ENCODE data around the gene MPV17L2.
"Not testable (repeated sequence)": the region's sequence is repeated elsewhere in the genome, so short reads cannot be mapped to it uniquely, and the experiment has no call there.

Gene MPV17L2

DNA sequence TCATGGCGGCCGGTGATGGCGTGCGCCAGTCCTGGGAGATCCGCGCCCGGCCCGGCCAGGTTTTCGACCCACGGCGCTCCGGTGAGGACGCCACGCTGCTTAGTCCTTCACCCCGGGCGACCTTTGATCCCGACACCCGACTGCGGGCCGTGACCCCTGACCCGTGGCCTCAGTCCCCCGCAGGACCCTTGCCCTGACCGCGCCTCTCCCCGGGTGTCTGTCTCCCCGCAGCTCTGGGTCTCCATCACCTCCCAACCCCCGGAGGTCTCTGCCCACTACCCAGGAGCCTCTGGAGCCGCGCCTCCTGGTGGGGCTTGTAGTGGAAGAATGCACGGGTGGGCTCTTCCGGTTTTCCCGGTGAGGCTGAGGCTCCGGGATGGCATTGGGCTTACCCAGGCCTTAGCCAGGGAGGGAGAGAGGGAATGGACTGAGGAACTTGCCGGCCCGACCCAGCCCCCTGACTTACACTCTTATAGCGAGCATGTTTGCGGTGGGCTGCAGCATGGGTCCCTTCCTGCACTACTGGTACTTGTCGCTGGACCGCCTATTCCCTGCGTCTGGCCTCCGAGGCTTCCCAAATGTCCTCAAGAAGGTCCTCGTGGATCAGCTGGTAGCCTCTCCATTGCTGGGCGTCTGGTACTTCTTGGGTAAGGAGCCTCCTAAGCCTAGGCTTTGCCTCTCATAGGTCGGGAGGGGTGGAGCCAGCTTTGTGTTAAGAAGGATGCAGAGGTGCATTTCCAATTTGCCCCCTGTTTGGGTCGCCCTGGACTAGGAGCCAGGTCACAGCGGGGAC lies 566 bp downstream of the MPV17L2 start:
- no peak for DNase-seq

DNA sequence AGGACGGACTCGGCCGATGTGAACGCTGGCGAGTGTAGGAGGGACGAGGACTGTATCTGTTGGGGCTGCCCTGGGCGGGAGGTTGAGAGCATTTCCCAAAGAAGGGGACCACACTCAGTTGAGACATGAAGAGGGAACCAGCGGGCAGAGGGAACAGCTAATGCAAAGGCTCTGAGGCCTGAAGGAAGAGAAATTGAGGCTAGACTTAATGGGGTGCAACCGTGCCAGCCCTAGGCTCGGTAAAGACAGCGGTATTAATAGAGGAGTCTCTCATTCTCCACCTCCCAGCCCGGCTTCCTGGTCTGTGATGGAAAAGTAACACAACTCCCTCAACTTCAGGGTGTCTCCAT lies 1.1 kb downstream of the MPV17L2 start:
- no peak for DNase-seq

DNA sequence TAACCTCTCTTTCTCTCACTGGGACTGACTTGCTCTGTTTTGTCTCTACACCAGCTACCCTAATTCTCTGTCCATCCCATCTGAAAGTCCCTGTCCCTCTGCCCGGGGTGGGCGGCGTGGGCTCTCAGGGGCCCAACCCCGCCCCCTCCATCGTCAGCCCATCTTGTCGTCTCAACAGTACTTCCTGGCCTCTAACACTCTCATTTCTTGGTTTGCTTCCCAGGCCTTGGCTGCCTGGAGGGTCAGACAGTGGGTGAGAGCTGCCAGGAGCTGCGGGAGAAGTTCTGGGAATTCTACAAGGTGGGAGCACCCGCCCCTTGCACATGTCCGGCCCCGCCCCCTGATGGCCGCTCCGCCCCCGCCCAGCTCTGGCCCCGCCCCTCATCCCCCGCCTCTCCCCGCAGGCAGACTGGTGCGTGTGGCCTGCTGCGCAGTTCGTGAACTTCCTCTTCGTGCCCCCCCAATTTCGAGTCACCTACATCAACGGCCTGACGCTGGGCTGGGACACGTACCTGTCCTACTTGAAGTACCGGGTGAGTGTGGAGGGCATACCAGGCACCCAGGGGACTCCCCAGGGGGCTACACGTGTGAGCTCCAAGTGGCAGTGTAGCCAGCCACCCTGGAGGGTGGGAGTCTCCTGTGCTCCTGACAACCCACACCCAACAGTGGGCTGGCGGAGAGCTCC lies 1.7 kb downstream of the MPV17L2 start:
- peak; percentile 62 for DNase-seq

DNA sequence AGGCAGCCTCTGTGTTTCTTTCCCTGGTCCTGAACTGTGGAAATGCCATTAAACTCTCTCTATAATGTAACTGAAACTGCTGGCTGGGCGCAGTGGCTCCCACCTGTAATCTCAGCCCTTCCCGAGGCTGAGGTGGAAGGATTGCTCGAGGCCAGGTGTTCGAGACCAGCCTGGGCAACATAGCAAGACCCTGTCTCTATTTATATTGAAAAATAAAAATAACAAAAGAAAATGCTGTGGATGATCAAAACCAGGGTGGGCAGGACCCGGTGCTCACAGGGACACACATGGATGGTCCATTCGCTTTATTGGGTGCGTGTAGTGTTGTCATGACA lies 3.5 kb downstream of the MPV17L2 start:
- DNase-seq: no peak

DNA sequence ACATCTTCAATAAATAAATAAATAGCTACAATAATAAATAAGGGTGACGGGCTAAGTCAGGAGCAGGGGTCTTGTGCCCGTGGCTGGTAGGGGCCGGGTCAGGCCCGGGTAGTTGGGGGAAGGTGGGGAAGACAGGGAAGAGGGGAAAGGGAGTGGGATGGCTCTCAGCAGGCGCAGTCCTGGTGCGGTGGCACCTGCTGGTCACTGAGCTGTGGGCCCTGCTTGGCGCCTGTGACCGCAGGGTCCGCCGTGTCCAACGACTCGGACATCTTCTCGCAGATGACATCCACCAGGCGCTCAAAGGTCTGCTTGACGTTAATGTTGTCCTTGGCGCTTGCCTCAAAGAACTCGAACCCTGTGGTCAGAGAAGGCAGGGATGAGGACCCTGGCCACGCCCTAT lies 4.3 kb downstream of the MPV17L2 start:
- no peak for DNase-seq

DNA sequence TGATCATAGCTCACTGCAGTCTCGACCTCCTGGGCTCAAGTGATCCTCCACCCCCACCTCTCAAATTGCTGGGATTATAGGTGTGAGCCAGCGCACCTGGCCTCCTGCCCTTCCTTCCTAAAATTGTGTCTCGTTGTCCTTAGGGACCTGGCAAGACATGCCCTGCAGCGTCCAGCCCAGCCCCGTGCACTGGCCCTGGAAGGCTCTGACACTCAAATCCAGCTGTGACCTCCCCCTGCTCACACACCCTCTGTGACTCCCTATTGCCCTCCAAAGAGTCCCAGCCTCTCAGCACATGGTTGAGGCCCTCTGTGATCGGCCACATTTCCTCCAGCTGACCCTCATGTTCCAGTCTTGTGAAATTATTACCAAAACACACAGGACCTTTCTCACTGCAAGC lies 4.9 kb downstream of the MPV17L2 start:
- DNase-seq: no peak

DNA sequence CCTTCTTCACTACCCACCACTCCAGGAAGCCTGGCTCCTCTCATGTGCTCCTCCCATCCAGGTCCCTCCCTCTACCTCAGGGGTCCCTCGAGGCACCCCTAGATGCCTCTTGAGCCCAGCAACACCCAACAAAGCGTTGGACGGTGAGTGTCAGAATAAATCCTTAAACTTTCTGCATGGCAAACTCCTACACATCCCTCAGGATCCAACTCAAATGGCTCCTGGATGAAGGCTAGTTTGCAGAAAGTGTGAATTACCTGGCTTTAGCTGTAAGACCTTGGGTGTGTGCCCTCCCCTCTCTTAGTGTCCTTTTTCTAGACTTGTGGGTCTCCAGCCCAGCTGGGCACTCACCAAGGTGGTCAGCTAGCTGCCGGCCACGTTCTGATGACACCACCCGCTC lies 5.4 kb downstream of the MPV17L2 start:
- no peak for DNase-seq

DNA sequence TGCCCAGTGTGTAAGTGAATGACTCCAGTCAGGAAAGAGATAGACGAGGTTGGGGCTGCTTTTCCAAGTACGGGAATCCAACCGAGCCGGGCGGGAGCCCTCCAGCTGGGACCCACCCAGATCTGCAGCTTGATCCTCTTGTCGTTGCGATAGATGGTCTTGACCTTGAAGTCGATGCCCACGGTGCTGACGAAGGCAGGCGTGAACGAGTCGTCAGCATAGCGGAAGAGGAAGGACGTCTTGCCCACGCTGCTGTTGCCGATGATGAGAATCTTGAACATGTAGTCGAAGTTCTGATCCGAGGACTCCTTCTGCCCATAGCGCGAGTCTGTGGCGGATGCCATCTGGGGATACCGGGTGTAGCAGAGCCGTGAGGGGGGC lies 9.4 kb downstream of the MPV17L2 start:
- DNase-seq: no peak

DNA sequence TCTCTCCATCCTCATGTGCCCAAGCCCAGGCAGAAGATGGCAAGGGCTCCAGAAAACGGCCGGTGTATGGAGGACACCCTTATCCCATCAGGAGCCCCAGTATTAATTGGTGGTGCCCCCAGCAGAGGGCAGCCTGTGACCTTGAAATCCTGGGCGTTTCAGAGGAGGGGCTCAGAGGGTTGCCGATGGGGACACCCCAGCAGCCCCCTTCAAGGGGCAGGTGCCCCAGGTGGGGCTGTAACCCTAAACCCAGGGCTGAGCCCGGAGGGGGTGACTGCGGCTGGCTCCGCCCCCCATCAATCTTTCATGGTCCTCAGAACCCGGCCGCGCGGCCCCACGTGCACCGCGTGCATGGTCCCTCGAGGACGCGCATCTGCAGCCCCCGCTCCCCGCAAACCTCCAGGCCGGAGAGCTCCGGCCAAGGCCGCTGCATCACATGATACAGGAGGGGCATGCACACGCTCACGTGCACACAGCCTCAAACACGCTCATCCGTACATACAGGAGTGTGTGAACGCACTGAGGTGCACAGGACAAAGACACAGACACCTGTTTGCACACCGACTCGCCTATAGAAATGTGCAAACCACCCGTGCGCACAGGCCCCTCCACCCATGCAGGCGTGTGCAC lies 9.9 kb downstream of the MPV17L2 start:
- peak; percentile 55 for DNase-seq

DNA sequence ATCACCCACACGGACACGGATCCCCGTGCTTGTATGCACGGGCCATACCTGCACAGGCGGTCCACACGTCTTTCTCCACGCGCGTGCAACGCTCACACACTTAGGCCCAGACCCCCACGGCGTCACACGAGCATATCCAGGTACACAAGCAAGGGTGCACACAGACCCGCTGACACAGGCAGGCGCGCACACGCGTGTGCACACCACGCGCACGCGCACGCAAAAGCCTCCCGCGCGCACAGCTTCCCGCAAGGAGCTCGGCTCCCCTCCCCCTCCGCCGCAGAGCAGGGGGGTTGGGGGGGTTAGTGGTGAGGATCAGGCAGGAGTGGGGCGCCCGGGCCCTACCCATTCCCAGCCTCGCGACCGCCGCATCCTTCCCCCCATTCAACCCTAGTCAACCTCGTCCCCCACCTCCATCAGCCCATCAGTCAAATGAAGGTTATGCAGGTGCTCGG lies 10.4 kb downstream of the MPV17L2 start:
- peak; percentile 68 for DNase-seq

DNA sequence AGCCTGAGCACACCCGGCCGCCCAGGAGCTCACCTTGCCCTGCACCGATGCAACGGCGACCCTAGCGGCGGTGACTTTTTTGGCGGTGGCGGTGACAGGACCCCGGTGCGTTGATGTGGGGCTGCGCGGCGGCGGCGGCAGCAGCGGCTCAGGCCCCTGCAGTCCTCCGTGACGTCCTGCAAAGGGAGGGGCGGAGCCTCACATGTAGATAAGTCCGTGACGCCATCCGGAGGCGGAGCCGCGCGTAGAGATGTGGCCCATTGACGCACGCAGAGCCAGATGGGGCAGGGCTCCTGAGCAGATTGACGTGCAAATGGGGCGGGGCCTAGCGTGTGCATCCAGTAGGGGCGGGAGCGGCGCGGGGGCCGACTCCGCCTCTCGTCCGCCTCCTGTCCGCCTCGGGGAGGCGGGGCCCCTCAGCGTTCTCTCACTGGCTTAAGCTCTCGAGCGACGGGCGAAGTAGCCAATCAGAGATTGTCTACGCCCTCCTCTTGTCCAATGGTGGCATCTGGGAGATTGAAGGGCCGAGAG lies 10.9 kb downstream of the MPV17L2 start, which contains the start of gene RAB3A:
TSS of gene RAB3A (minus strand) at position 180 of the 531 bp plus-strand sequence. CDS start 1,302 bp downstream, outside the sequence.
- DNase-seq: peak; percentile 100

DNA sequence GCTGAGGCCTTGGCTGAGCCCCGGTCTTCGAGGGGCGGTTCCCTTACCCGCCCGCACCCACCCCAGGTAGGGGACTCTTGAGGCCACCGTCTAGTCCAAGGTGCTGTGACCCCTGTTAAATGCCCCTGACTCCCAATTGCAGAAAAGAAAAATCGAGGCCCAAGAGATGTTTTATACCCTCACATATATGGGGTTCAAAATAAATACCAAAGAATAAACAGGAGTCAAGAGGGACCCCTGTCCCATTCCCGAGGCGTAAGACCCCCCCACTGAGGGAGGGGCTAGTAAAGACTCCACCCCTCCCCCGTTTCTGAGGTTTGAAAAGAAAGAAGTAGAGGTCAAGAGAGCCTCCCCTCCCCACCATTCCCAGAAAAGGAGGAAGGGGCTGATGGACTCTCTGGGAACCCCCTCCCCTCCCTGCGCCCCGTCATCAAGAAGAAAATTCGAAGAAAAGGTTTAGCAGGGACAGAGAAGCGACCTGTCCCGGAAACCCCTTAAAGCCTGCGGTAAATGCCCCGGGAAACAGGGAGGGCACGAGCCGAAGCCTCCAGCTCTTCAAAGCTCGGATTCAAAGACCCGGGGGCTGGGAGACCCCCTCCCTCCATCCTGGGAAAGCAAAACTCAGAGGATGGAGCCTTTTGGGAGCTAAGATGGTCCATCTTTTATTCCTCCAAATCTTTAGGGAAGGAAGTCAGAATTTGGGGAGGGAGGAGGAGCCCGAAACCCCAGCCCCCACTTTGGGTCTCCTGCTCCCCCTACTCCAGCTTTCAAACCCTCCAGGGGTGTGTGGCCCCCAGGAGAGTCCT lies 11.6 kb downstream of the MPV17L2 start:
- DNase-seq: peak; percentile 59

DNA sequence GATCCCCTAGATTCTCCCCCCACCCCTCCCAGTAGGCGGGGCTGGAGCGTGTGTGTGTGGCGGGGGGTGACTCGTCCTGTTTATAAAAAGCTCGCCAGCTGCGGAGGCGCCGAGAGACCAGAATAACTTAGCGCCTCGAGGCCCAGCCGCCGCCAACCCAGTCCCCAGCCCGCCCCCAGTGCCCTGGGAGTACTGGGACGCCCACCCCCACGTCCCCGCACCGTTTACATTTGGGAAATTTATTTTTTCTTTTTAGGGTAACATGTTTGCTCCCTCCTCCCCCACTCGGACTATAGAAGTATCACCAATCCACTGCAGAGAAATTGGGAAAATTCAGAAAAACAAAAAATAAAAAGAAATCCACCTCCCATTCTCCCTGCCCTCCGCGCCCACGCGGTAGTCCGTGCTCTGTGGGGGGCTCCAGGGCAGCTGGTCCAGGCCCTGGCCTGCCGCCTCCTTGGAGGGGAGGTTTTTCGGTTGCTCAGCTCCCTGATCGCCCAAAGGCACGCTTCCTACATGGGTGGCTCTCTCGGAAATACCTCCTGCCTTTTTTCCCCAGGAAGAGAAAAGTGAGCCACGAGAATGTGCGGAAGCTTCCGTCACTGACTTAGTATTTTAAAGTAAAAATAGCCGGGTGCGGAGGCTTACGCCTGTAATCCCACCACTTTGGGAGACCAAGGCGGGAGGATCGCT lies 12.3 kb downstream of the MPV17L2 start:
- peak; percentile 75 for DNase-seq

DNA sequence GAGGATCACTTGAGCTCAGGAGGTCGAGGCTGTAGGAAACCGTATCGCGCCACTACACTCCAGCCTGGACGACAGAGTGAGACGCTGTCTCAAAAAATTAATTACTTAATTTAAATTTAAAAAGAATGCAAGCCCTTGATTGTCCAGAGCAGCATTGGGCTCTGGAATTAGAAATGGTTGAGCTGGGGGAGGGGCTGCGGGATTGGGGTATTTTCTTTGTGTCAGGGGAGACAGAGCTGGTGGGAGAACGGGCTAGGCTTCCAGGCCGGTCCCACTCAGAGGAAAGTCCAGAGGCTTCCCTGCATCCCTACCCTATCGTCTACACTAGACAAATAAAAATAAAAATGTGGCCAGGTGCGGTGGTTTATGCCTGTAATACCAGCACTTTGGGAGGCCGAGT lies 13.0 kb downstream of the MPV17L2 start:
- no peak for DNase-seq

DNA sequence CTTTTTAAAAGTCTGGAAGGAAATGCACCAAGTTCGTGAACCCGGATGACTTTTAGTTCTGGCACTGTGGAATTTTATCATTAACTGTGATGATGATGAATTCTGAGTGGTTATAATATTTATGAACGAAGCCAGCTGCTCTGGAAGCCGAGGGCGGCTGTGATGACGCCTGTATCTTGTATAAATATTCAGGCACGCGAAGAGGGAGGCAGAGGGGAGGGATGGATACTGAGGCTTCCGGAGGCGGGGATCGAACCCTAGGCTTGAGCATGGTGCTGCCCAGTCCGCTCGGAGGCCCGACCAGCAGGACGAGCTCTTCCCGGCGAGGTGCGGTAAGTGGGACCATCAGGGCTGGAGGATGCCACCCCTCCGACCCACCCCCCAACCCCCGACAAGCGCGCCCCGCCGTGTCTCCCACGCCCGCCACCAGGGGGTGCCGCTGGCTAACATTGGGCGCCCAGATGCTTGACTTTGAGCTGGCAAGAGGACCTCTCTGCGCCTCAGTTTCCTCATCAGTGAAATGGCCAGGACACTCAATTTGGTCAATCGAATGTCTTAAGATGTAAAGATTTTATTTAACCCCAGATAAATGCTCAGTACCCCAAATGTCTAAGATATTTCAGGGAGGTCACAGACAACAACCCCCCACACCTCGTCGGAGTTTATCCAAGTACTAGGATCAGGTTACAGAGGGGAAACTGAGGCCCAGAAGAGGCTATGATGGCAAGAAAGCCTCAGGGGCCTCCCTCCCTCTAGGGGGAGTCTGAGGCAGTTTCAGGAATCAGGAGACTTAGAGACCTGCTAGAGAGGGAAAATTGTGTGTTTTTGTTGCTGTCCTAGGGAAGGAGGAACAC lies 15.3 kb downstream of the MPV17L2 start:
- peak; percentile 69 for DNase-seq

DNA sequence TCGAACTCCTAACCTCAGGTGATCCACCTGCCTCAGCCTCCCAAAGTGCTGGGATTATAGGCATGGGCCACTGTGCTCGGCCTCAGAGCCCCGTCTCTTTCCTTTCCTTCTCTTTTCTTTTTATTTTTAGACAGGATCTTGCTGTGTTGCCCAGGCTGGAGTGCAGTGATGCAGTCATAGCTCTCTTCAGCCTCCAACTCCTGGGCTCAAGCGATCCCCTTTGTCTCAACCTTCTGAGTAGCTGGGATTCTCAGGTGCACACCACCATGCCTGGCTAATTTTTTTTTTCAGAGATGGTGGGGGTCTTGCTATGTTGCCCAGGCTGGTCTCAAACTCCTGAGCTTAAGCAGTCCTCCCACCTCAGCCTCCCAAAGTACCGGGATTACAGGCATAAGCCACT lies 16.9 kb downstream of the MPV17L2 start:
- DNase-seq: not testable (repeated sequence)

DNA sequence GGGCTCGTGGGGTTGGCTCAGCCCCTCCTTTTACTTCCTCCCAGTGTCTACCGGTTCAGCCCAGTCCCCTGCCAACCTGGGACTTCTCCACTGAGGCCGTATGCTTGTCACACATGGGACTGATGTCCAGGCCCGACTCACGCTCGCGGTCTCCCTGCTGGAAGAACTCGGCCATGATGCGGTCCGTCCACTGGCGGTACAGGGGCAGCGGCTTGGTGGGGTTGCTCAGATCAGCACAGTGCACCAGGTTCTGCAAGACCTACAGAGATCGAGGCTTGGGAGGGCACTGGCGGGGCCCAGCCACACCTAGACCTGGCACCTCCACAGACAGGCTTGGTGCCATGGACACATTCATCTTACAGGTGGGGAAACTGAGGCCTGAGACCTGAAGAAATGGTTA lies 18.7 kb downstream of the MPV17L2 start:
- no peak for DNase-seq

DNA sequence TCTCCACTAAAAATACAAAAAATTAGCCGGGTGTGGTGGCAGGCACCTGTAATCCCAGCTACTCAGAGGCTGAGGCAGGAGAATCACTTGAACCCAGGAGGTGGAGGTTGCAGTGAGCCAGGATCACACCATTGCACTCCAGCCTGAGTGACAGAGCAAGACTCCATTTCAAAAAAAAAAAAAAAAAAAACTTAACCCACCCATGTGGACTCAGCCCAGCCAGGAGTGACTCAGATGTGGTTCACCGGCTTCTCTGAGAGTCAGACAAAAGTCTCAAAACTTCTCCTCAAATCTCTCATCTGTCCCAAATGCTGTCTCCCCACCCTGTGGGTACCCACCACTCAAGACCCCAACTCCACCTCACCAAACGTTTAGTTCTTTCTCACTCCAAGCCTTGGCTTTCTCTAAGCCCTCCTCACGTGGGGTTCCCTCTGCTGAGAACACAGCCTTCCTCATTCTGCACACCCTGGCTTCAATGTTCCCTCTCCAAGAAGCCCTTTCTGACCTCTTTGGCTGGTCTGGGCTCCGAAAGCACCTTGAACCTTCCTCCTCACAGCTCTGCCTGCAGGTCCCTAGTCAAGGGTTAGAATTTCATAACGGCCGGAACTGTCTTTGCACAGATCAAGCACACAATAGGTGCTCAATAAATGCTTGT lies 21.9 kb downstream of the MPV17L2 start:
- DNase-seq: no peak

DNA sequence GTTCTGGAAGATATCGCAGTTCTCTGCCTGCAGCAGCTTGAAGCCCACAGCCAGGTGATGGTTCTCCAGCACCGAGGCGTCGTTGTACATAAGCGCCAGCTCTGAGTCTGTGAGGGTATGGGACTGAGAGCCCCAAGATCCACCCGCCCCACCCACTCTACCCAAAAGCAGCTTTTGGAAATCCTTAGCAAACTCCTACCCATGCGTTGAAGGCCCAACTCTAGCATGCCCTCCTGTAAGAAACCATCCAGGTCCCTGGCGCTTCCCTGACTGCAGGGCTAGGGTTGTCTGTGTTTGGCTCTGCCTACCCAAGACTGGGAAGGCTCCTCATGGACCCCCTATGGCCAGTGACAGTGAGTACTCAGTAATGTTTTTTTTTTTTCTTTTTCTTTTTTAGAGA lies 23.8 kb downstream of the MPV17L2 start:
- DNase-seq: no peak

DNA sequence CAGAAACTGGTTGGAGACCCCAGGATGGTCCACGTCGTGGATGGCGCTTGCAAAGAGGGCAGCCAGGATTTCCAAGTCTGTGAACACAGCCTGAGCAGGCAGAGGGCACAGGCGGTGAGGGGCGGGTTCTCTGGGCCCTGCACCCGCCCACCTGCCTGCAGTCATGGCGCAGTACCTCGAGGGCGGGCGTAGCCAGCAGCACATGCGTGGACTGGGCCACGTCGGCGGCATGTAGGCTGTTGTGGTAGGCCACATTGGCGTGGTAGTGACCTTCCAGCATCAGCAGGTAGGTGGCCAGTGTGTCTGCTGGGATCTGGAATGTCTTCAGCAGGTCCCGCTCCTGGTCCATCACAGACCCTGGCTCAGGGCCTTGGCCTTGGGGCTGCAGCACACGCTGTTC lies 25.1 kb downstream of the MPV17L2 start:
- DNase-seq: no peak

DNA sequence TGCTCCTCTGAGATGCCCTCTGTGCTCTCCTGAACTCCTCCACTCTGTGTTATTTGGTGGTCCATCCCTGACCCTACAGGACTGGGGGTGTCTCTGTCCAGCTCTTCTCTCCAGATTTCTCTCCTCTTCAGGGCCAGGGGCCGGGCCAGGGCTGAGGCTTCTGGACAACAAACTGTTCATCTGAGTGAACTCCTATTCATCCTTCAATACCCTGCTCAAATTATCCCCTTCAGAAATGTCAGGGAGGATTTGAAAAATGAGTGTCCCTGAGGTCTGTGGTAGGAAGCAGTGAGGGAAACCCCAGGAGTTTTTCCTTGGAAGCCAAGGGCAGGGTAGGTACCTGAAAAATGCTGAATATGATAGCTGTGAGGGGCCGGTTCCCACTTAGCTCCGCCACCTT lies 25.6 kb downstream of the MPV17L2 start:
- DNase-seq: no peak

Data from CD4-positive, alpha-beta T cell treated with Interleukin-17A for 4 hours (primary cell).